SH-SY5Y (cell line): ENCODE measurements around the gene FAM151A.

ENCODE experiments used
- GATA2 ChIP-seq: IDR thresholded peaks from 2 replicates; pipeline ENCODE4 v1.6.1; 2011; ENCODE audit warnings: mild to moderate bottlenecking, low read depth, low read length
- GATA3 ChIP-seq: IDR thresholded peaks from 2 replicates; pipeline ENCODE4 v1.6.1; 2011; ENCODE audit warnings: low read depth, mild to moderate bottlenecking, low read length, moderate library complexity

GRCh38 chr1:54624466-54625464 lies 1.4 kb upstream of the FAM151A start:
- TF ChIP-seq GATA2 = no peak
- no peak for TF ChIP-seq GATA3
